K562 (cell line): ENCODE data around the gene ARPC4. TPM values are rescaled to one million over a fixed set of nuclear protein-coding genes. Genes with fewer than 3 reads are reported as not detected.

Experiments
- AFF4 ChIP-seq: sonication (generic); formaldehyde crosslinking; IDR thresholded peaks from 2 replicates; pipeline ENCODE4 v1.8.0; 2023; ENCODE audit warnings: mild to moderate bottlenecking, missing genetic modification reagents
- BRD4 ChIP-seq: fragments of 200-600 bp; sonication (generic); IDR thresholded peaks from 2 replicates; pipeline ENCODE4 v1.6.1; 2017; ENCODE audit warnings: inconsistent platforms
- CREB3 ChIP-seq: fragments of 450-650 bp; conservative IDR thresholded peaks from 2 replicates; pipeline ENCODE4 v1.6.1; 2016; ENCODE audit warnings: missing genetic modification characterization, low read depth, mild to moderate bottlenecking, missing compliant biosample characterization, moderate library complexity
- DPF2 ChIP-seq: fragments of 450-650 bp; IDR thresholded peaks from 2 replicates; pipeline ENCODE4 v1.6.1; 2016
- FOXJ2 ChIP-seq: fragments of 200-800 bp; sonication (Bioruptor generic); IDR thresholded peaks from 2 replicates; pipeline ENCODE4 v1.6.1; 2016; ENCODE audit warnings: missing genetic modification characterization, missing compliant biosample characterization
- FOXJ3 ChIP-seq: sonication (generic); formaldehyde crosslinking; IDR thresholded peaks from 2 replicates; pipeline ENCODE4 v1.4.0; 2020; ENCODE audit warnings: mild to moderate bottlenecking, missing genetic modification reagents
- GABPB2 ChIP-seq: fragments of 250-450 bp; sonication (Bioruptor Pico); conservative IDR thresholded peaks from 2 replicates; pipeline ENCODE4 v1.5.1; 2021; ENCODE audit warnings: mild to moderate bottlenecking
- HDGF ChIP-seq: fragments of 450-650 bp; IDR thresholded peaks from 2 replicates; pipeline ENCODE4 v1.6.1; 2016
- HNRNPLL ChIP-seq: fragments of 200-400 bp; formaldehyde crosslinking; IDR thresholded peaks from 2 replicates; pipeline ENCODE4 v1.6.1; 2017; ENCODE audit warnings: low read length, low read depth, mild to moderate bottlenecking; ENCODE audit not compliant: poor library complexity, severe bottlenecking
- MCM2 ChIP-seq: fragments of 450-650 bp; IDR thresholded peaks from 2 replicates; pipeline ENCODE4 v1.6.1; 2017; ENCODE audit warnings: low read depth, mild to moderate bottlenecking
- NCOA2 ChIP-seq, 2 experiments: fragments of 450-650 bp; IDR thresholded peaks; 2 replicates each; pipeline ENCODE4 v1.6.1; 2018; ENCODE audit warnings: mild to moderate bottlenecking in 2 of 2, moderate library complexity in 1 of 2; ENCODE audit not compliant: partially characterized antibody in 2 of 2
- NR1H2 ChIP-seq: sonication (generic); formaldehyde crosslinking; IDR thresholded peaks from 2 replicates; pipeline ENCODE4 v1.4.0; 2020; ENCODE audit warnings: mild to moderate bottlenecking, missing genetic modification reagents
- POLR2AphosphoS2 ChIP-seq: IDR thresholded peaks from 2 replicates; pipeline ENCODE4 v1.6.1; 2012; ENCODE audit warnings: low read length, improper control_type of control experiment
- SETDB1 ChIP-seq: IDR thresholded peaks from one replicate; pipeline ENCODE4 v1.6.1; 2012; ENCODE audit warnings: low read length, control low read depth, inconsistent platforms
- SMAD2 ChIP-seq: fragments of 150-350 bp; IDR thresholded peaks from 2 replicates; pipeline ENCODE4 v1.6.1; 2014; ENCODE audit warnings: low read depth, mild to moderate bottlenecking, low read length
- SRF ChIP-seq, 2 experiments: fragments of 250-450, 450-650 bp in 1 of 2; sonication (Bioruptor Pico) in 1 of 2; sonication (generic) in 1 of 2; formaldehyde crosslinking; IDR thresholded peaks; 2 replicates each; pipeline versions ENCODE4 v1.5.0 to v1.5.1; 2020 to 2022; ENCODE audit warnings: mild to moderate bottlenecking in 1 of 2, missing genetic modification reagents in 1 of 2
- STAG1 ChIP-seq: sonication (generic); formaldehyde crosslinking; IDR thresholded peaks from 2 replicates; pipeline ENCODE4 v1.5.0; 2020; ENCODE audit warnings: missing genetic modification reagents, borderline replicate concordance
- ZNF124 ChIP-seq: sonication (generic); formaldehyde crosslinking; IDR thresholded peaks from 2 replicates; pipeline ENCODE4 v1.8.1; 2022; ENCODE audit warnings: missing genetic modification reagents
- ZNF143 ChIP-seq: sonication (generic); formaldehyde crosslinking; IDR thresholded peaks from 2 replicates; pipeline ENCODE4 v1.9.0; 2022; ENCODE audit warnings: mild to moderate bottlenecking, missing genetic modification reagents
- ZNF586 ChIP-seq: fragments of 450-650 bp; formaldehyde crosslinking; conservative IDR thresholded peaks from 2 replicates; pipeline ENCODE4 v1.4.0; 2020; ENCODE audit warnings: mild to moderate bottlenecking, moderate library complexity
- polyA plus RNA-seq, 8 experiments: library from polyadenylated mRNA; depleted of rRNA in 4 of 8; stranded (reverse) in 5 of 8; unstranded in 3 of 8; fragments of >200 nt; fragmentation: Nextera tagmentation in 2 of 8; fragmentation: Illumina TruSeq in 1 of 8; extraction: Ambion mirVana in 2 of 8; extraction: Trizol in 1 of 8; gene quantifications; 2 replicates each; pipeline versions ENCODE4 v1.2.1 to v1.2.3, GENCODE V29; 2011 to 2014; ENCODE audit warnings: inconsistent platforms in 1 of 8, missing spikeins in 1 of 8
- total RNA-seq, 7 experiments: library from RNA; depleted of rRNA in 6 of 7; stranded (reverse); fragments of >200 nt in 6 of 7; fragmentation: Illumina TruSeq in 2 of 7; extraction: Trizol in 2 of 7; gene quantifications; 2 replicates each; pipeline versions ENCODE4 v1.2.1 to v1.2.3, GENCODE V29; 2011 to 2021; ENCODE audit warnings: low replicate concordance in 1 of 7
- TF ChIP-seq, protein P1 (sequence below): fragments of 450-650 bp; IDR thresholded peaks from 2 replicates; pipeline ENCODE4 v1.7.1; 2018; ENCODE audit warnings: mild to moderate bottlenecking, low read depth; ENCODE audit not compliant: partially characterized antibody

Gene ARPC4
- total and polyA plus RNA-seq, 9 of the 15 experiments (the other 6 are each of a cell fraction or from before 2014, with no cell fraction given) = 20.1 to 153 (median 119) TPM

GRCh38 chr3:9793161-9793781 is 389 bp downstream of the ARPC4 start (continued):
- TF ChIP-seq CREB3 (no peak), ZNF586 (CRISPR knock-in tag) (no peak), GABPB2 (no peak), FOXJ3 (CRISPR knock-in tag) (no peak), AFF4 (CRISPR knock-in tag) (peak; percentile 91), NCOA2 (IDR thresholded peaks at IDR 0.05; ENCODE audit: partially characterized antibody in 2 of 2) (no peak), BRD4 (peak; percentile 95), POLR2AphosphoS2 (no peak), SRF (CRISPR knock-in tag; IDR thresholded peaks at IDR 0.05) (no peak), SETDB1 (no peak), HNRNPLL (no peak), ZNF143 (CRISPR knock-in tag) (no peak), HDGF (peak; percentile 76; the same call in 1 of the 2 replicates), MCM2 (no peak), FOXJ2 (tag) (no peak), SMAD2 (0 out of 2 replicates have a peak, but pooled peaks have one; percentile 68), STAG1 (CRISPR knock-in tag) (no peak), NR1H2 (CRISPR knock-in tag) (no peak), DPF2 (no peak), ZNF124 (no peak)
- TF ChIP-seq, protein P1, sequence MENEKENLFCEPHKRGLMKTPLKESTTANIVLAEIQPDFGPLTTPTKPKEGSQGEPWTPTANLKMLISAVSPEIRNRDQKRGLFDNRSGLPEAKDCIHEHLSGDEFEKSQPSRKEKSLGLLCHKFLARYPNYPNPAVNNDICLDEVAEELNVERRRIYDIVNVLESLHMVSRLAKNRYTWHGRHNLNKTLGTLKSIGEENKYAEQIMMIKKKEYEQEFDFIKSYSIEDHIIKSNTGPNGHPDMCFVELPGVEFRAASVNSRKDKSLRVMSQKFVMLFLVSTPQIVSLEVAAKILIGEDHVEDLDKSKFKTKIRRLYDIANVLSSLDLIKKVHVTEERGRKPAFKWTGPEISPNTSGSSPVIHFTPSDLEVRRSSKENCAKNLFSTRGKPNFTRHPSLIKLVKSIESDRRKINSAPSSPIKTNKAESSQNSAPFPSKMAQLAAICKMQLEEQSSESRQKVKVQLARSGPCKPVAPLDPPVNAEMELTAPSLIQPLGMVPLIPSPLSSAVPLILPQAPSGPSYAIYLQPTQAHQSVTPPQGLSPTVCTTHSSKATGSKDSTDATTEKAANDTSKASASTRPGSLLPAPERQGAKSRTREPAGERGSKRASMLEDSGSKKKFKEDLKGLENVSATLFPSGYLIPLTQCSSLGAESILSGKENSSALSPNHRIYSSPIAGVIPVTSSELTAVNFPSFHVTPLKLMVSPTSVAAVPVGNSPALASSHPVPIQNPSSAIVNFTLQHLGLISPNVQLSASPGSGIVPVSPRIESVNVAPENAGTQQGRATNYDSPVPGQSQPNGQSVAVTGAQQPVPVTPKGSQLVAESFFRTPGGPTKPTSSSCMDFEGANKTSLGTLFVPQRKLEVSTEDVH = peak; percentile 13
